ENCODE results near the gene EIF2A.
"Not testable (repeated sequence)": the region's sequence is repeated elsewhere in the genome, so short reads cannot be mapped to it uniquely, and the experiment has no call there.

EIF2A gene

GRCh38 chr3:150543531-150543930 is 3.1 kb upstream of the EIF2A start:
- DNase-seq, result no peak

GRCh38 chr3:150544041-150544440 is 2.5 kb upstream of the EIF2A start:
- DNase-seq, result no peak

- peak in 1 of 14 donors; percentile 35 for DNase-seq
These were observed 1.9 kb upstream of the EIF2A start for GRCh38 chr3:150544726-150545125.

GRCh38 chr3:150545419-150546225 is 965 bp upstream of the EIF2A start:
- peak in 9 of 14 donors; percentile 3 to 55 (median 41) for DNase-seq

- no peak for DNase-seq
These were observed 606 bp downstream of the EIF2A start for GRCh38 chr3:150547045-150547741.

- DNase-seq, result no peak
These were observed 9.4 kb downstream of the EIF2A start for GRCh38 chr3:150555859-150556436.

GRCh38 chr3:150556792-150557191 is 10.2 kb downstream of the EIF2A start:
- DNase-seq, result no peak

GRCh38 chr3:150557725-150558124 is 11.1 kb downstream of the EIF2A start:
- no peak for DNase-seq

- no peak for DNase-seq
These were observed 17.7 kb downstream of the EIF2A start for GRCh38 chr3:150564243-150564642.

GRCh38 chr3:150567328-150567727 is 20.7 kb downstream of the EIF2A start:
- DNase-seq, result no peak

GRCh38 chr3:150577855-150578254 is 31.3 kb downstream of the EIF2A start:
- no peak for DNase-seq

- no peak for DNase-seq
These were observed 34.6 kb downstream of the EIF2A start for GRCh38 chr3:150581174-150581573.

- no peak for DNase-seq
These were observed 36.0 kb downstream of the EIF2A start for GRCh38 chr3:150582620-150583019.

GRCh38 chr3:150583028-150583427 is 36.4 kb downstream of the EIF2A start:
- DNase-seq, result no peak

- no peak for DNase-seq
These were observed 41.6 kb downstream of the EIF2A start for GRCh38 chr3:150588027-150588830.

GRCh38 chr3:150589759-150590158 is 43.2 kb downstream of the EIF2A start:
- no peak for DNase-seq

- no peak for DNase-seq
These were observed 47.6 kb downstream of the EIF2A start for GRCh38 chr3:150594150-150594549.

- no peak for DNase-seq
These were observed 51.1 kb downstream of the EIF2A start for GRCh38 chr3:150597646-150598045.

GRCh38 chr3:150599611-150600297 is 53.2 kb downstream of the EIF2A start:
- DNase-seq, result no peak

GRCh38 chr3:150600647-150601530 is 54.3 kb downstream of the EIF2A start:
- DNase-seq, result not testable (repeated sequence)
